ENCODE measurements around the gene GCGR. TPM values are rescaled to one million over a fixed set of nuclear protein-coding genes. Genes with fewer than 3 reads are reported as not detected.
A peak's percentile ranks its signal among the peaks of the same experiment; 100 is the strongest.

The GCGR gene
- total and polyA plus RNA-seq, 2 of the 13 experiments (the other 11 are each of a cell fraction or from before 2014, with no cell fraction given), result 0.04 to 0.13 TPM

DNA sequence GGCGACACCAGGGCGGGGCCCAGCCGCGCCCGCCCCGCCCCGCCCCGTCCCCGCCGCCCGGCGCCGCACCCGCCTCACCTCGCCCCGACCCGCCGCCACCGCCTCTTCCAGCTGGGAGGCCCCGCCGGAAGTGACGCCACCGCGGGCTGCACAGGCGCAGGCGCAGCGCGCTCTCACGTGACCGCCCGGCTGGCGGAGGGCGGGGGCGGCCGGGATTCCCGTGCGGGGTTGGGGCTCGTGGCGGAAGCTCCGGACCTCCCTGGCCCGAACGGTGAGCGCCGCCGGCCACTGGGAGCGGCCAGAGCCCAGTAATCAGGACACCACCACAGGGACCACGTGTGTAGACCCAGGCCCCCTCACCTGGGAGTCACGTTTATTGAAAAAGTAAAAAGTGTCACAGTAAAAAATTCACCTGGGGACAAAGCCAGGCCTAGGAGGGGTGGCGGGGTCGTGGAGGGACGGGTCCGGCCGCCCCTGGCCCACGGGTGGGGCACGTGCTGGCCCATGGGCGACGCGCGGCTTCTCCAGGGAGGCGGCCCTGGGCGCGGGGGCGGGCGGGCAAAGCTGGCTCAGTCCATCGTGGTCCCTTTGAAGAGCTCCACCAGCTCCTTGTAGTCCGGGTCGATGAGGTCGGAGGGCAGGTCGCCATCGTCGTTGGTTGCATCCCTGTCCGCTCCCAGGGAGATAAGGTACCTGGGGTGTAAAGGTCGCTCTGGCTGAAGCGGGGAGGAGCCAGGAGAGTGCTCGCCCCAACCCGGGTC is 29.4 kb downstream of the GCGR start, which contains the start of gene MCRIP1 (continued):
- TF ChIP-seq SIN3A (IDR thresholded peaks at IDR 0.05; ENCODE audit: borderline replicate concordance, low read depth, low read length), result peak; percentile 41; the same call in 1 of the 2 replicates
- peak; percentile 95 for TF ChIP-seq ZNF263 (CRISPR knock-in tag; IDR thresholded peaks at IDR 0.05)
- peak; percentile 88; the same call in 1 of the 2 replicates for TF ChIP-seq ZNF616 (CRISPR knock-in tag; IDR thresholded peaks at IDR 0.05; ENCODE audit: low read depth)
- TF ChIP-seq ATRX (CRISPR knock-in tag; IDR thresholded peaks at IDR 0.05; ENCODE audit: borderline replicate concordance), result peak; percentile 66; the same call in 1 of the 2 replicates
- peak; percentile 66; the same call in 1 of the 2 replicates for TF ChIP-seq CHD2 (IDR thresholded peaks at IDR 0.05; ENCODE audit: low read depth, low read length)
- TF ChIP-seq, protein P1, sequence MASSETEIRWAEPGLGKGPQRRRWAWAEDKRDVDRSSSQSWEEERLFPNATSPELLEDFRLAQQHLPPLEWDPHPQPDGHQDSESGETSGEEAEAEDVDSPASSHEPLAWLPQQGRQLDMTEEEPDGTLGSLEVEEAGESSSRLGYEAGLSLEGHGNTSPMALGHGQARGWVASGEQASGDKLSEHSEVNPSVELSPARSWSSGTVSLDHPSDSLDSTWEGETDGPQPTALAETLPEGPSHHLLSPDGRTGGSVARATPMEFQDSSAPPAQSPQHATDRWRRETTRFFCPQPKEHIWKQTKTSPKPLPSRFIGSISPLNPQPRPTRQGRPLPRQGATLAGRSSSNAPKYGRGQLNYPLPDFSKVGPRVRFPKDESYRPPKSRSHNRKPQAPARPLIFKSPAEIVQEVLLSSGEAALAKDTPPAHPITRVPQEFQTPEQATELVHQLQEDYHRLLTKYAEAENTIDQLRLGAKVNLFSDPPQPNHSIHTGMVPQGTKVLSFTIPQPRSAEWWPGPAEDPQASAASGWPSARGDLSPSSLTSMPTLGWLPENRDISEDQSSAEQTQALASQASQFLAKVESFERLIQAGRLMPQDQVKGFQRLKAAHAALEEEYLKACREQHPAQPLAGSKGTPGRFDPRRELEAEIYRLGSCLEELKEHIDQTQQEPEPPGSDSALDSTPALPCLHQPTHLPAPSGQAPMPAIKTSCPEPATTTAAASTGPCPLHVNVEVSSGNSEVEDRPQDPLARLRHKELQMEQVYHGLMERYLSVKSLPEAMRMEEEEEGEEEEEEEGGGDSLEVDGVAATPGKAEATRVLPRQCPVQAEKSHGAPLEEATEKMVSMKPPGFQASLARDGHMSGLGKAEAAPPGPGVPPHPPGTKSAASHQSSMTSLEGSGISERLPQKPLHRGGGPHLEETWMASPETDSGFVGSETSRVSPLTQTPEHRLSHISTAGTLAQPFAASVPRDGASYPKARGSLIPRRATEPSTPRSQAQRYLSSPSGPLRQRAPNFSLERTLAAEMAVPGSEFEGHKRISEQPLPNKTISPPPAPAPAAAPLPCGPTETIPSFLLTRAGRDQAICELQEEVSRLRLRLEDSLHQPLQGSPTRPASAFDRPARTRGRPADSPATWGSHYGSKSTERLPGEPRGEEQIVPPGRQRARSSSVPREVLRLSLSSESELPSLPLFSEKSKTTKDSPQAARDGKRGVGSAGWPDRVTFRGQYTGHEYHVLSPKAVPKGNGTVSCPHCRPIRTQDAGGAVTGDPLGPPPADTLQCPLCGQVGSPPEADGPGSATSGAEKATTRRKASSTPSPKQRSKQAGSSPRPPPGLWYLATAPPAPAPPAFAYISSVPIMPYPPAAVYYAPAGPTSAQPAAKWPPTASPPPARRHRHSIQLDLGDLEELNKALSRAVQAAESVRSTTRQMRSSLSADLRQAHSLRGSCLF (CRISPR knock-in tag; IDR thresholded peaks at IDR 0.05; ENCODE audit: borderline replicate concordance), result 0 out of 2 replicates have a peak, but pooled peaks have one; percentile 36
- TF ChIP-seq, protein P2, sequence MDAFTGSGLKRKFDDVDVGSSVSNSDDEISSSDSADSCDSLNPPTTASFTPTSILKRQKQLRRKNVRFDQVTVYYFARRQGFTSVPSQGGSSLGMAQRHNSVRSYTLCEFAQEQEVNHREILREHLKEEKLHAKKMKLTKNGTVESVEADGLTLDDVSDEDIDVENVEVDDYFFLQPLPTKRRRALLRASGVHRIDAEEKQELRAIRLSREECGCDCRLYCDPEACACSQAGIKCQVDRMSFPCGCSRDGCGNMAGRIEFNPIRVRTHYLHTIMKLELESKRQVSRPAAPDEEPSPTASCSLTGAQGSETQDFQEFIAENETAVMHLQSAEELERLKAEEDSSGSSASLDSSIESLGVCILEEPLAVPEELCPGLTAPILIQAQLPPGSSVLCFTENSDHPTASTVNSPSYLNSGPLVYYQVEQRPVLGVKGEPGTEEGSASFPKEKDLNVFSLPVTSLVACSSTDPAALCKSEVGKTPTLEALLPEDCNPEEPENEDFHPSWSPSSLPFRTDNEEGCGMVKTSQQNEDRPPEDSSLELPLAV (CRISPR knock-in tag; conservative IDR thresholded peaks at IDR 0.05; ENCODE audit: low read depth), result no peak; the same call in 1 of the 2 replicates
- TF ChIP-seq FOXO1 (CRISPR knock-in tag; IDR thresholded peaks at IDR 0.05), result 0 out of 2 replicates have a peak, but pooled peaks have one; percentile 43
- TF ChIP-seq, protein P3, sequence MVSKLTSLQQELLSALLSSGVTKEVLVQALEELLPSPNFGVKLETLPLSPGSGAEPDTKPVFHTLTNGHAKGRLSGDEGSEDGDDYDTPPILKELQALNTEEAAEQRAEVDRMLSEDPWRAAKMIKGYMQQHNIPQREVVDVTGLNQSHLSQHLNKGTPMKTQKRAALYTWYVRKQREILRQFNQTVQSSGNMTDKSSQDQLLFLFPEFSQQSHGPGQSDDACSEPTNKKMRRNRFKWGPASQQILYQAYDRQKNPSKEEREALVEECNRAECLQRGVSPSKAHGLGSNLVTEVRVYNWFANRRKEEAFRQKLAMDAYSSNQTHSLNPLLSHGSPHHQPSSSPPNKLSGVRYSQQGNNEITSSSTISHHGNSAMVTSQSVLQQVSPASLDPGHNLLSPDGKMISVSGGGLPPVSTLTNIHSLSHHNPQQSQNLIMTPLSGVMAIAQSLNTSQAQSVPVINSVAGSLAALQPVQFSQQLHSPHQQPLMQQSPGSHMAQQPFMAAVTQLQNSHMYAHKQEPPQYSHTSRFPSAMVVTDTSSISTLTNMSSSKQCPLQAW (CRISPR knock-in tag; IDR thresholded peaks at IDR 0.05), result peak; percentile 50
- TF ChIP-seq ZNF878 (CRISPR knock-in tag; IDR thresholded peaks at IDR 0.05), result peak; percentile 75; the same call in 1 of the 2 replicates
- TF ChIP-seq ZEB1 (IDR thresholded peaks at IDR 0.05; ENCODE audit: insufficient replicate concordance, low read depth), result peak; percentile 74
- TF ChIP-seq ZNF510 (CRISPR knock-in tag; IDR thresholded peaks at IDR 0.05; ENCODE audit: low read depth), result peak; percentile 75
- TF ChIP-seq ZNF101 (CRISPR knock-in tag; IDR thresholded peaks at IDR 0.05; ENCODE audit: borderline replicate concordance, low read depth), result peak; percentile 96

Measured in HepG2 (cell line).